H4 (cell line): Measurements from ENCODE around the gene FPR2. TPM values are rescaled to one million over a fixed set of nuclear protein-coding genes. Genes with fewer than 3 reads are reported as not detected.
A peak's percentile ranks its signal among the peaks of the same experiment; 100 is the strongest.
"Not testable (repeated sequence)": the region's sequence is repeated elsewhere in the genome, so short reads cannot be mapped to it uniquely, and the experiment has no call there.

Experiments used
- DNase-seq: peaks from one replicate; pipeline ENCODE4 v3.0.0-alpha.2; 2015; ENCODE audit warnings: low spot score
- total RNA-seq: library from RNA; depleted of rRNA; stranded (reverse); fragments of >200 nt; shearing (Covaris generic); gene quantifications from 2 replicates; pipeline ENCODE4 v1.2.3, GENCODE V29; 2014

Gene FPR2
- total RNA-seq, 1 experiment from 2014 or later, result 0.23 TPM

GRCh38 chr19:51739466-51740213 lies 21.3 kb upstream of the FPR2 start:
- DNase-seq, result peak; percentile 74

DNA sequence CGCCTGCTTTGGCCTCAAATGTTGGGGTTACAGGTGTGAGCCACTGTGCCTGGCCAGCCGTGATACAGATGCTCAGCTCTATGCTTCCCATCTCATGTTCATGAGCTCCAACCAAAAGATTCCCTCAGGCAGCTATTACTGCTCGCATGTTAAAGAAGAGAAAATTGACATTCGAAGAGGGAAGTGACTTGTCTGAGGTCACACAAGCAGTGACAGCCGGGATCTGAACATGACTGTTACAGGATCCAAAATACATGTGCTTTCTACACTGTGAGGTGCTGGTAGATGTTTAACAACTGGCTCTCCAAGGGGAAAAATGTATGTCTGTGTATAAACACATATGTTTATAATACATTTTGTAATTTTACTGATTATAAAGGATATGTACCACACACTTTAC lies 20.6 kb upstream of the FPR2 start:
- no peak for DNase-seq

DNA sequence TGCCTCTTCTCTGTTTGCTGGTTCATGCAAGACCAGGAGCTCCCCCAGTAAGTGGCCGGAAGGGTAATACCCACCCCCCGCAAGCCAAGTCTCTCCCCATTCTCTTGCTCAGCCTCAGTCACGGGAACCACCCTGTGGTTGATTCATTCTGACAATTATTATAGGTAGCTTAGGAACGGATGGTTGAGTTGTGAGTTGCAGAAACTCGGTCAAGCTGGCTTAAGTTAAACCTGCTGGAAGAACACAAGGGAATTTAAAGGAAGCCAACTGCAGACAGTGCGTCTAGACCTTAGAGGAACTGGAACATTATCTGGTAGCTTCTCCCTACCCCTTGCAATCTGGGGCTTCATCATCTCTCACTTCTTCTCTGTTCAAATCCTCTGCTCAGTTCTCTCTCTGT lies 18.2 kb upstream of the FPR2 start:
- DNase-seq, result peak; percentile 45

GRCh38 chr19:51743405-51743804 lies 17.6 kb upstream of the FPR2 start:
- DNase-seq, result no peak

DNA sequence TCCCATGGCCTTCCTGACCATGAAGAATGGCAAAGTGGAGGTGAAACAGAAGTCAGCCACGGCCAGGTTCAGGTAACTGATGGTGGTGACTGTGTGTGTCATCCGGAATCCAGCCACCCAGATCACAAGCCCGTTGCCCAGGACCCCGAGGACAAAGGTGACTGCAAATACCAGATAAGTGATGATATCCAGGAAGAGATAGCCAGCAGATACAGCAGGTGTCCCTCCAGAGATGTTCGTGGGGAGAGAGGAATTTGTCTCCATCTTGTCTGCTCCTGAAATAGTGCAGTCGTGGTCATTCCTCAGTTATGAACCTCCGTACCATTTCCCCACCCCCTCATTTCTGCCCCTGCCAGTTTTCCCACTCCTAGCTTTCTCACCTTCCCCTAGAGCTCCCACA lies 14.2 kb upstream of the FPR2 start:
- DNase-seq, result no peak

DNA sequence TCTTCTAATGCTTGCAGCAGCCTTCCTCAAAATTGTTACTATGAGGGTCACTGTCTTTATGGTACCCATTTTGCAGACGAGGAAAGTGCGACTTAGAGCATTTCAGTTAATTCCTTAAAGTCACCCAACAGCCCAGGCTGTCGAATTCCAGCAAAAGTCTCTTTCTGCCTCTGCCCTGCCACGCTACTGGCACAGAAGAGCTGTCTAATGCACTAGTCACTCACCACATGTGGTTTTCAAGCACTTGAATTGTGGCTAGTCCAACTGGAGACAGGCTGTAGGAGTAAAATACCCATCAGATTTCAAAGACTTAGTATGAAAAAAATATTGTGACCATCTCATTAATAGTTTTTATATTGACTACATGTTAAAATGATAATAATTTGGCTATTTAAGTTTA lies 11.0 kb upstream of the FPR2 start:
- DNase-seq, result peak; percentile 87

DNA sequence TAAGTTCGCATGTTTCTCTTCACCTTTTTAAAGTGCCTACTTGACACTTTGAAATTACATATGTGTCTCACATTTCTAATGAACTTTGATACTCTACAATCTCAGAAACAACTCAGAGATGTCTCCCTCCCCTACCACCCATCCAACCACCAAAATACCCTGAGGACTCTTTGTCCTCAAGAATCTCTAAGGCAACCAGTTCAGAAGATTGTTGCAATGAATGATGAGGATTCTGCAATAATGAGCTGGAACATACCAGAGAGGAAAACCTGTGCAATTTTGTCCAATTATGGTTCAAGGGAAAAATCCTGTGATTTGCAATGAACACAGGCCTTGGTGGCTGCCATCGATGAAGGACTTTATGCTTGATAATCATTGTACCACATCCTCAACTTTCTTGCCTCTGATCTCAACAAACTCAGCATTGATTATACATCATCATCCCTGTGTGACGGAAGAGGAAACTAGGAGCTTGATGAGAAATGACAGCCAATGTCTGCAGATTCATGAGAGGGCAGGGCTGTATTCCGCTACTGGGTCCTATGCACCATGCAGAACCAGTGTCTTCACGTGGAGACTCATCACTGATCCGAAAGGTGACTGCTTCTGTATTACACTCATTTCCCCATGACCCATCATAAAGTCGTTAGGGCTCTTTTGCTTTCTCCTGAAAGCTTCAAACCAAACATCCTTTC lies 10.4 kb upstream of the FPR2 start:
- DNase-seq, result peak; percentile 56

DNA sequence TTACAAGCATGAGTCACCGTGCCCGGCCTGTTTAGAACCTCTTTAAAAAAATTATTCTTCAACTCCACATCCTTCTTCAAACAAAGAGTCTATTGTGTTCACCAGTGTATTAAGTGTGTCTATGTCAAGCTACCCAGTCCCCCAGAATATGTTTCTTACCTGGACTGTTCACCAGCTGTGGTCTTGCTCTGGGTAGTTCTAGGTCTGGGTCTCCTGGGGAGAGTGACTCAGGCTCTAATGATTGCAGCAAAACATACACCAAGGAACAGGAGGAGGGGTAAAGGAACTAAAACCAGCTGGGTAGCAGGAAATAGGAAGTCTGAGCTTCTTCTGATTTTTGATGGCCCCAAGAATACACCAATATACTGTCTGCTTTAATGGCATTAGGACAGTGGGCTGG lies 9.3 kb upstream of the FPR2 start, which contains the start of gene FPR1:
TSS of gene FPR1 (minus strand) at position 224 of the 400 bp plus-strand sequence. CDS start 4,884 bp downstream, outside the sequence.
- peak; percentile 93 for DNase-seq

- DNase-seq, result no peak
Observed at GRCh38 chr19:51754109-51754508, 6.9 kb upstream of the FPR2 start.

- DNase-seq, result no peak
Observed at GRCh38 chr19:51754770-51755169, 6.2 kb upstream of the FPR2 start.

- DNase-seq, result no peak
Observed at GRCh38 chr19:51755571-51755970, 5.4 kb upstream of the FPR2 start.

DNA sequence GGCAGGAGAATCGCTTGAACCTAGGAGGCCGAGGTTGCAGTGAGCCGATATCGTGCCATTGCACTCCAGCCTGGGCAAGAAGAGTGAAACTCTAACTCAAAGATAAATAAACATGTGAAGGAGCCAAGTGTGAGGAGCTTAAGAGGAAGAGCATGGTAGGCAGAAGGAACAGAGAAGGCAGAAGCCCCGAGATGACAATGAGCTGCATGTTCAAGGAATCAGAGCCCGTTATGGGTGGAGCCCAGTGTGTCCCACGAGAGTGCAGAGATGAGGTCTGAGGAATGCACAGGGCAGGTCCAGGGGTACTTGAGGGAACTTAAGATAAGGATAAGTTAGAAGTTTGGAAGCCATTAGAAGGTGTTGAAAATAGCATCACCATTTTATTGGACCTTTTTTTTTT lies 716 bp downstream of the FPR2 start:
- DNase-seq, result no peak

DNA sequence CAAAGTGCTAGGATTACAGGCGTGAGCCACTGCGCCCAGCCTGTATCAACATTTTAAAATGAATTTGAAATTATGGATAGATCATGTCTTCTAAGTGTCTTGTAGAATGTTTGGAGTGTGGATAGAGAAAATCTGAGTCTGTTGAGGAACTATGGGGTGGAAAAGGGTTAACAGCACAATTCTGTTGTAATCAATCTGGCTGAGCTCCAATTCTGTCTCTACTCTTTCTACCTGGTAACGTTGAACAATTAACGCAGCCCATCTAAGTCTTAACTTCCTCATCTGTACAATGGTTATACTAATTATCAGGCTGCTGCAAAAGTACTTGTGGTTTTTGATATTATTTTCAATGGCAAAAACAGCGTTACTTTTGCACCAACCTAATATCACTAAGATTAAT lies 4.1 kb downstream of the FPR2 start:
- DNase-seq, result no peak

DNA sequence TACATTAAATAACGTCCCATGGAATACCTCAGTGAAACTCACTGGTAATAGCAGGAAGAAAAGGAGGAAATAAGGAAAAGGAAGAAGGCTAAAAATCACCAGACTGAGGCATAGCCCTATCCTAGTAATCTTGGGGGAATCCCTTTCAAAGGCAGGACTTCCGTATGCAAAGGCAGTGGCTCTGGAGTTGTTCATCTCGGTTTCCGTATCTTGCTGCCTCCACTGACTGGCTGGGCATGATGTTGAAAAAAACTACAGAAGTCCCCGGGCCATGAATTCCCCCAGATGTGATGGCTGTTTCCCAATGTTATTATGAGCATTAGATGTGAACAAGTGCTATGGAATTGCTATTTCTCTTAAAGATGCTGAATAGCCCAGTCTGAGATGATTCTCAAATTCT lies 5.5 kb downstream of the FPR2 start:
- no peak for DNase-seq

GRCh38 chr19:51771376-51772130 lies 10.6 kb downstream of the FPR2 start:
- peak; percentile 49 for DNase-seq

DNA sequence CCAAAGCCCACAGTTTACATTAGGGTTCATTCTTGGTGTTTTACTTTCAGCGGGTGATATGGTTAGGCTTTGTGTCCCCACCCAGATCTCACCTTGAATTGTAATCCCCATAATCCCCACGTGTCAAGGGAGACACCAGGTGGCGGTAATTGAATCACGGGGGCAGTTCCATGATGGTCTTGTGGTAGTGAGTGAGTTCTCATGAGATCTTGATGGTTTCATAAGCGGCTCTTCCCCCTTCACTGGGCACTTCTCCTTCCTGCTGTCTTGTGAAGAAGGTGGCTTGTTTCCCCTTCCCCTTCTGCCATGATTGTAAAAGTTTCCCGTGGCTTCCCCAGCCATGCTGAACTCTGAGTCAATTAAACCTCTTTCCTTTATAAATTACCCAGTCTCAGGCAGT lies 12.0 kb downstream of the FPR2 start:
- DNase-seq, result no peak

DNA sequence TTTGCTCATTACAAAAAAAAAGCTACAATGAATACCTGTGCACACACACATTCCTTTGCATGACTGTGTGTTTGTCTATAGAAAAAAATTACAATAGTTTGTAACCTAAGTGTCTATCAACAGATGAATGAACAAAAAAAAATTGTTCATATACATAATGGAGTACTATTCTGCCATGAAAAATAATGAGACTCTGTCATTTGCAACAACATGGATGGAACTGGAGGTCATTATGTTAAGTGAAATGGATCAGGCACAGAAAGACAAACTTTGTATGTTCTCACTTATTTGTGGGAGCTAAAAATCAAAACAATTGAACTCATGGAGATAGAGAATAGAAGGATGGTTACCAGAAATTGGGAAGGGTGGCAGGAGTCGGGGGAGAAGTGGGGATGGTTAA lies 15.6 kb downstream of the FPR2 start:
- DNase-seq, result not testable (repeated sequence)

- DNase-seq, result peak; percentile 91
Observed at GRCh38 chr19:51777570-51778462, 16.8 kb downstream of the FPR2 start.

DNA sequence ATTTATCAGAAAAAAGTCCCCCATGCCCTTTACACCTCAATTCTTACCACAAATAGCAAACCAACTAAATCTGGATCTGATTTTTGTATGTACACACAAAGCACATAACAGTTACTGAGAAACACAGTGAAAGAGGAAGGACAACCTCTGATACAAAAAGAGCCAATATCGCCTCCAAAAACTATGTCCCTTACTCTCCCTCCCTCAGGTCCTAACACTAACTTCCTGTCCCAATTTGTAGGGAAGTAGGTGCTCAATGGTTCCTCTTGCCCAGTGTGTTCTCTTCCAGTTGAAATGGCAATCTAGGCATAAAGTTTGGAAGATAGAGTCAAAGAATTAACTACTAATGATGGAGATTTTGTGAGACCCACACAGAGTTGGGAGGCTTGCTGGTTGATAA lies 18.2 kb downstream of the FPR2 start:
- no peak for DNase-seq

- no peak for DNase-seq
Observed at GRCh38 chr19:51779703-51780102, 18.7 kb downstream of the FPR2 start.

- no peak for DNase-seq
Observed at GRCh38 chr19:51780270-51780669, 19.3 kb downstream of the FPR2 start.

DNA sequence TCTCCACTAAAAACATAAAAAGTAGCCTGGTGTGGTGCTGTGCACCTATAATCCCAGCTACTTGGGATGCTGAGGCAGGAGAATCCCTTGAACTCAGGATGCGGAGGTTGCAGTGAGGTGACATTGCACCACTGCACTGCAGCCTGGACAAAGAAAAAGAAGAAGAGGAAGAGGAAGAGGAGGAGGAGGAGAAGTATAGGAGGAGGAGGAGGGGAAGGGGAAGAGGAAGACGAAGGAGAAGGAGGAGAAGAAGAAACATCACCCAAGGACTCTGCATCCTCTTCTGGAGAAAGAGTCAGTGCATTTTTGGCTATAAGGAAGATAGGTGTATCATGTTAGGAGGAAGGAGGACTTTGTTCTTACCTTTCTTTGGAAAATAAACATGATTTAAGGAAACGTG lies 21.0 kb downstream of the FPR2 start:
- no peak for DNase-seq
